Duodenal mucosa (tissue), 2 donors: ENCODE results near the gene LZIC.

Source experiments
- H3K27ac ChIP-seq: one replicate; pipeline ENCODE4 v1.7.0; 2013; ENCODE audit warnings: low read depth, low read length
- H3K27me3 ChIP-seq, 2 donors: one replicate each; pipeline ENCODE4 v1.7.0; 2013; ENCODE audit warnings: low read length in 2 of 2, control low read depth in 1 of 2; ENCODE audit not compliant: insufficient read depth in 2 of 2, control insufficient read depth in 1 of 2
- H3K36me3 ChIP-seq, 2 donors: one replicate each; pipeline ENCODE4 v1.7.0; 2013; ENCODE audit warnings: low read length in 2 of 2, control low read depth in 1 of 2; ENCODE audit not compliant: insufficient read depth in 2 of 2, control insufficient read depth in 1 of 2
- H3K4me1 ChIP-seq, 2 donors: one replicate each; pipeline ENCODE4 v1.7.0; 2013; ENCODE audit warnings: low read length in 2 of 2, control low read depth in 1 of 2; ENCODE audit not compliant: insufficient read depth in 2 of 2, control insufficient read depth in 1 of 2
- H3K4me3 ChIP-seq, 2 donors: one replicate each; pipeline ENCODE4 v1.7.0; 2013; ENCODE audit warnings: low read length in 2 of 2, low read depth in 1 of 2
- H3K9ac ChIP-seq, 2 donors: one replicate each; pipeline ENCODE4 v1.7.0; 2013; ENCODE audit warnings: low read length in 2 of 2, low read depth in 1 of 2
- H3K9me3 ChIP-seq, 2 donors: one replicate each; pipeline ENCODE4 v1.7.0; 2013; ENCODE audit warnings: low read length in 2 of 2, control low read depth in 1 of 2; ENCODE audit not compliant: control insufficient read depth in 1 of 2

LZIC gene

DNA sequence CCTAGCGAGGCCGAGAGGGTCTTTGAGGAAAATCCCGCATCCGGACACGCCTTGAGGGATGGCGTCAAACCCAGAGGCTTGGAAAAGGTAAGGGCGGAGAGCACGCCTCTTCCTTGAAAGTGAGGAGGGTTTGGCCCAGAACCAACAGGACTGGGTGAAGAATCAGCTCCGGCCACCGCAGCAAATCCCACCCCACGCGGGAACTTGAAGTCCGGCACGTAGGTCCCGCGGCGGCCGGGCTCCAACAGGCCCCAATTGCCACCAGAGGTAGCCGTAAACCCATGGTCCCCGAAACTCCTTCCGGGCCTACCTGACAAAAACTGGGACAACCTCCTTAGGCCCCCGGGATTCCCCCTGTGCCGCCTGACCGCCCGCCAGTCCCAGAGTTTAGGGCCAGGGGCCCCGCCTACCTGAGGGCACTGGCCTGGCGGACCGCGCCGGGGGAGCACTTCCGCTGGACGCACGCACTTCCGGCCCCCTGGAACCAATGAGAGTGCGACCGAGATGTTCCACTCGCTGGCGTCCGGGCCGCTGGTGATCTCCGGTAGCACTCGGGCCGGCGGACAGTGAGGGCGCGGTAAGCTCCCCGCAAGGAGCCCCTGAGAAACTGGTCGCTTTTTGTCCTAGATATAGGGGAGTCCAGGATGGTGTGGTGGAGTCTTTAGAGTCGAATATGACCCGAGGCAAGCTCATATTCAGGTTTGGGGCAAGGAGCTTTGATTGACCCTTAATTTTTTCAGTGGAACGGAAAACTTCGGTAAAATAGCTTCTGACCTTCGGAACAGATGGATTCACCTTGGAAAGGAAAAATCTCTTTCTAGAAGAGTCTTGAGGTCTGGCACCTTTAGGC is at the start of gene LZIC, which contains the start of gene NMNAT1:
Gene LZIC, minus strand, starts transcription at position 453 of the 850 bp plus-strand sequence. CDS start 6,772 bp downstream, outside the sequence.
Gene NMNAT1, plus strand, starts transcription at position 537 of the 850 bp plus-strand sequence. CDS start 28,599 bp downstream, outside the sequence.
- no peaks in the 10 kb centered on the region for H3K9me3 ChIP-seq
- peak within 1 kb of the TSS; percentile 94 to 100 for H3K4me3 ChIP-seq
- peaks cover 0 to 11% of the 10 kb centered on the region in 2 donors for H3K36me3 ChIP-seq
- H3K4me1 ChIP-seq, result peaks cover 0 to 16% of the 10 kb centered on the region in 2 donors
- H3K27me3 ChIP-seq, result no peaks in the 10 kb centered on the region
- H3K9ac ChIP-seq, result peak within 1 kb of the TSS; percentile 94 to 100
- peak within 1 kb of the TSS; percentile 86 for H3K27ac ChIP-seq

DNA sequence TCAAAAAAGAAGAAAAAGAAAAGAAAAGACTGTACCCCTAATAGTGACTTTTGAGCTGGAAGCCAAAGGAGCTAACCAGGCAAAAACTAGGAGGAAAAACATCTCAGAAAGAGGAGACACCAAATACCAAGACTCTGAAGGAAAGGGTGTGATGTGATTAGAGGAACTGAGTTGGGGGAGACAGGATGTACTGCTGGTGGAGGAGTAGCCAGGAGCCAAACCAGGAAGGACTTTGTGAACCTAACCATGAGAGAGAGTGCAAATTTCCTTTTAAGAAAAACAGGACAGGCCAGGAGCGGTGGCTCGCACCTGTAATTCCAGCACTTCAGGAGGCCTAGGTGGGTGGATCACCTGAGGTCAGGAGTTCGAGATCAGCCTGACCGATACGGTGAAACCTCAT is 49.7 kb upstream of the LZIC start:
- Histone ChIP-seq H3K27me3 (peaks cover 7 to 8% of the 10 kb centered on the region in 2 donors), H3K36me3 (no peaks in the 10 kb centered on the region), H3K4me1 (peaks cover 0 to 6% of the 10 kb centered on the region in 2 donors), H3K27ac (no peak overlapping the region), H3K4me3 (no peak overlapping the region), H3K9me3 (no peaks in the 10 kb centered on the region), H3K9ac (no peak overlapping the region)

DNA sequence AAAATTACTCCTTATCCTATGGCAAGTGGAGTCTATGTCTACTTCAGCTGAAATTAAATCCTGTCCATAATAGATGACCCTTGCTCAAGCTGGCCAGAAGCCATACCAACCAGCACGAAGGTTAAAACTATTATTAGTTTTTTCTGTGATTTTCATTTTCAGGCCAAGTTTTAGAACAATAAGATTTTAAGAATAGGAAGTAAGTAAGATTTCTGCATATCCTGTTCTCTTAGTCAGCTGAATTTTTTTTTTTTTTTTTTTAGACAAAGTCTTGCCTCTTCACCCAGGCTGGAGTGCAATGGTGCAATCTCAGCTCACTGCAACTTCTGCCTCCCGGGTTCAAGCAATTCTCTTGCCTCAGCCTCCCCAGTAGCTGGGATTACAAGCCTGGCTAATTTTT is 47.8 kb upstream of the LZIC start:
- Histone ChIP-seq H3K36me3 (no peaks in the 10 kb centered on the region), H3K9ac (no peak overlapping the region), H3K27me3 (no peaks in the 10 kb centered on the region), H3K4me1 (no peaks in the 10 kb centered on the region), H3K4me3 (no peak overlapping the region), H3K9me3 (no peaks in the 10 kb centered on the region), H3K27ac (no peak overlapping the region)

DNA sequence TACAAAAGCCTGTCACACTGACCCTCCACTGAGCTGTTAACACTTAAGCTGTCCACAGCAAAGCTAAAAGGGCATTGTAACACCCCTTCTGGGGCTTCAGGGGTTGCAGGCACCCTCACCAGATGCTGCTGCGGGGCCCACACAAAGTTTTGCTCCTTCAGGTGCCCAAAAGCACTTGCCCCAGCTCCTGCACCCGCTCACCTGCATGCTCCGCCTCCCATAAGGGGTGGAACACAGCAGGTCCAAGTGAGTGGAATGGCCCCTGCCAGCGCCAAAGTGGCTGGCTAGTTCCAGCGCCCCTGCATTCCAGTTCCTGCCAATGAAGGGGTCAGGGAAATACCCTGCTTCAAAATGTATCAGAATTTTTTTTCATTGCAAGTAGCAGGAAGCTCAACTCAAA is 46.6 kb upstream of the LZIC start:
- Histone ChIP-seq H3K27me3 (no peaks in the 10 kb centered on the region), H3K36me3 (peaks cover 0 to 4% of the 10 kb centered on the region in 2 donors), H3K27ac (no peak overlapping the region), H3K4me1 (no peaks in the 10 kb centered on the region), H3K9me3 (no peaks in the 10 kb centered on the region), H3K4me3 (no peak overlapping the region), H3K9ac (no peak overlapping the region)

DNA sequence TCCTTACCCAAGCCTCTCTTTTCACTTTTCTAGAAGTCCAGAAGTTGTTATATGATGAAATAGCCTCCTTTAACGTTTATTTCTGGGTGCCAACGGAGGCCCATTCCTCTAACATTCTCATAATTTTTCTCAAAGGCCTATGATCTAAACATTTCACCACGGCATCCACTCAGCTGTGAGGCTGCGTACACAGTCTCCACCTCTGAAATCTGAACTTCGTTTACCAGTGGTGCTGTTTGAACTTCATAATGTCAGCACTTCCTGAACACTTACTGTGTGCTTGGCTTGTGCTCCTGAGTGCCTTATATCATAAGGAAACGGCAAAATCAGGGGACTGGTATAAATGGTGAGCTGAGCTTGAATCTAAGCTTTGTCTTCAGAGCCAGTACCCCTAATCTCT is 41.8 kb upstream of the LZIC start:
- no peaks in the 10 kb centered on the region for H3K9me3 ChIP-seq
- H3K9ac ChIP-seq, result no peak overlapping the region
- H3K27me3 ChIP-seq, result no peaks in the 10 kb centered on the region
- H3K4me1 ChIP-seq, result no peaks in the 10 kb centered on the region
- peaks cover 11 to 29% of the 10 kb centered on the region in 2 donors for H3K36me3 ChIP-seq
- H3K4me3 ChIP-seq, result no peak overlapping the region
- no peak overlapping the region for H3K27ac ChIP-seq

DNA sequence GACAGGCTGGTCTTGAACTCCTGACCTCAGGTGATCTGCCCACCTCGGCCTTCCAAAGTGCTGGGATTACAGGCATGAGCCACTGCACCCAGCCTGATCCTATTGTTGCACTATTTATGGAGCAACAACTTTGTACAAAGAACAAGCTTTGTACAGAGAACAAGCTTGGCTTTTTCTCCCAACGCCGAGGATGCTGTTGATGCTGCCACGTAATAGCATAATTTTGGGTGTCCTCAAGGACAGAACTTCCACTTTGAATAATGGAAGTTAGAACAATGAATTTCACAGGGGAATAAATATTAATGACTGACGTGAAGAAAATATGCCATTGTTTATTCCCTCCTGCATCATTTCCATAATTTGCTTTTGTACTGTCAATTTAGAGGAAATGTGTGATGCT is 41.1 kb upstream of the LZIC start:
- H3K9ac ChIP-seq, result no peak overlapping the region
- H3K4me3 ChIP-seq, result no peak overlapping the region
- peaks cover 11 to 31% of the 10 kb centered on the region in 2 donors for H3K36me3 ChIP-seq
- H3K27ac ChIP-seq, result no peak overlapping the region
- H3K27me3 ChIP-seq, result no peaks in the 10 kb centered on the region
- H3K4me1 ChIP-seq, result no peaks in the 10 kb centered on the region
- H3K9me3 ChIP-seq, result no peaks in the 10 kb centered on the region

DNA sequence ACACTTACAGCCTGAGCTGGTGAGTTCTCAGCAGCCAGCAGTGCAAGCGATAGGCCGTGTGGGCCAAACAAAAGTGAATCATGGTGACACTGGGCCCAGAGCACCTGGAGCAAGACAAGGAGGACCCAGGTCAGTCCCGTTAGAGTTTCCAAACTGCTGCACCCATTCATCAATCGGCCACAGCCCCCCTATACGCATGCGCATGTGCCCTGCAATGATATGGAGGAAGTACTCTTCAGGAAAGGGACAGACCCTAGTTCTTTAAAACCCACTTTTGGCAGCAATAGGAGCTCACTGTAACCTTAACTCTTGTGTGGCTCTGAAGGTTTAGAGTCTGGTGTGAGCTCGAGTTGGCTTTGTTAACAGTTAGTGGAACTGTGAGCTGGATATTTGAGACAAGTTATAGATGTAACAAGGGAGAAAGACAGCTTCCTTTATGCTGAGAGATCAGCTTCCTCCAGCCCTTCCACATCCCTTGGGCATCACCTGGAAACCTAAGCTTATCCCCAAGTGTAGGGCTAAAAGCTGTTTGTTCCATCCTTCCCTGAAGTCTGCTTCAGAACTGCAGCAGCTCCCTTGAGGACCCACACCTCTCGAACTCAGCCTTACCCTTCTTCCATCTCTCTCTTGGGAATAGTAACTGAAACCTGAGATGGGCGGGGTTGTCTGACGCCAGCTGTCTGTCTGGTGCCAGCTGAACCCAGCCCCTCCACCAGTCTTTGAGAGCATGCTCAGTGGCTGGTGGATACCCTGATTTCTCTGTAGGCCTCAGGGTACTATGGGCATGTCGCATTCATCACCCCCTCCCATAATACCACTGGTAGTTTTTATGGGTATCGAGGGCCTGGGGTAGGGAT is 17.7 kb upstream of the LZIC start:
- no peak overlapping the region for H3K27ac ChIP-seq
- H3K9me3 ChIP-seq, result no peaks in the 10 kb centered on the region
- no peaks in the 10 kb centered on the region for H3K4me1 ChIP-seq
- H3K4me3 ChIP-seq, result no peak overlapping the region
- peak overlapping the region in 1 of 2 donors; percentile 6 for H3K9ac ChIP-seq
- peaks cover 0 to 4% of the 10 kb centered on the region in 2 donors for H3K36me3 ChIP-seq
- H3K27me3 ChIP-seq, result no peaks in the 10 kb centered on the region

DNA sequence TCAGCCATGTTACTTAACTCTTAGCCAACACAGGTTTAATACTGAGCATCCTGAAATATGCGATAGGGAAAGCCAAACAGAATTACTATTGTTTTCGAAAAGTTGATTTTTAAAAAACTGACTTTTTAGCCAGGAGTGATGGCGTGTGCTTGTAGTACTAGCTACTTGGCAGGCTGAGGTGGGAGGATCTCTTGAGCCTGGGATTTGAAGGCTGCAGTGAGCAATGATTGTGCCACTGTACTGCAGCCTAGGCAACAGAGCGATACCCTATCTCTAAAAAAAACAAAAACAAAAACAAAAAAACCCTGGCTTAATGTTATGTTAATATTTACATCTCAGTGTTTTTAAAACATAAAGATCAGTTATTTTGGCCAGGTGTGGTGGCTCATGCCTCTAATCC is 16.8 kb upstream of the LZIC start:
- H3K9ac ChIP-seq, result no peak overlapping the region
- peaks cover 0 to 4% of the 10 kb centered on the region in 2 donors for H3K36me3 ChIP-seq
- H3K27ac ChIP-seq, result no peak overlapping the region
- H3K4me3 ChIP-seq, result no peak overlapping the region
- H3K27me3 ChIP-seq, result no peaks in the 10 kb centered on the region
- no peaks in the 10 kb centered on the region for H3K9me3 ChIP-seq
- H3K4me1 ChIP-seq, result no peaks in the 10 kb centered on the region

DNA sequence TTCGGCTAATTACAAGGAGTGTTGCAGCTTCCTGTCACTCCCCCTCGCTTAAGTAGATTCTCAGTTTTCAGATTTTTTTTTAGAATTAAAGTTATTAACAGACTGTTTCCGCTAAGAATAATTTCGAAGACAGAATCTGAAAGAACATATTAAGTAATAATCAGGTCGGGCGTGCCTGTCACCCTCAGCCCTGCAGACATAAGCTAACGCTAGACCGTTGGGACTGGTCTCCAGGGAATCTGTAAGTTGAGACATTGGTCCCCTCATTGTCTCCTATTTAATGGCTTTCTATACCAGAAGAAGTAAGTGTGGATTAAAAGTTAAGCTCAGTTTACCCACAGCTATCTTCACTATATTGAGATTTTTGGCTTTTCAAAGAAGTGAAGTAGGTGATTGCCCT is 14.5 kb upstream of the LZIC start:
- peaks cover 0 to 4% of the 10 kb centered on the region in 2 donors for H3K36me3 ChIP-seq

DNA sequence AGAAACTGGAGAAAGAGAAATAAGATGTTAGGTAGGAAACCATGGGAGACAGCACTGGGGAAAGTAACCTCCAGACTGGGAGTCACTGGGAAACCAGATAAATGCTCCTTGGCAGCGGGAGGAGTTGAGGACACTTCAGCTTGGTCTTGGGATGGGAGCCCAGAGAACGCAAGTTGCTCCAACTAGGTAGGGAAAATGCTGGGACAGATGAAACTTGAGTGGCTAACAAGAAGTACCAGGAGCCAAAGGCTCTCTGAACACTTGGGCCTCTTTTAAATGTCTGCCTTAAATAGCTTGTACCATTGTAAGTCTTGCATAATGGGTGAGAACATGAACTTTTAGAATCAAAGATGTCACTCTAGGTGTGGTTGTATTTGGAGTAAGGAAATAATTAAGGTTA is 3.1 kb upstream of the LZIC start:
- Histone ChIP-seq H3K4me1 (peaks cover 0 to 16% of the 10 kb centered on the region in 2 donors), H3K9ac (no peak overlapping the region), H3K4me3 (no peak overlapping the region), H3K27ac (no peak overlapping the region), H3K9me3 (no peaks in the 10 kb centered on the region), H3K36me3 (peaks cover 0 to 11% of the 10 kb centered on the region in 2 donors), H3K27me3 (no peaks in the 10 kb centered on the region)

More for the DNA sequence above, 14.5 kb upstream of the LZIC start:
- no peak overlapping the region for H3K27ac ChIP-seq
- H3K4me3 ChIP-seq, result no peak overlapping the region
- H3K4me1 ChIP-seq, result no peaks in the 10 kb centered on the region
- H3K9me3 ChIP-seq, result no peaks in the 10 kb centered on the region
- H3K27me3 ChIP-seq, result no peaks in the 10 kb centered on the region
- H3K9ac ChIP-seq, result no peak overlapping the region
